ENCODE measurements around the gene STPG2.

GRCh38 chr4:98170035-98170434, 26.8 kb upstream of the STPG2 start:
- TF ChIP-seq EZH2 (IDR thresholded peaks at IDR 0.05; ENCODE audit: borderline replicate concordance, low read depth, low read length, severe bottlenecking) (no peak), CTCF (IDR thresholded peaks at IDR 0.05; ENCODE audit: extremely low read depth in 1 of 2, insufficient read depth in 1 of 2, low read depth in 1 of 2, low read length in 2 of 2) (no peak), POLR2A (IDR thresholded peaks at IDR 0.05; ENCODE audit: low read depth, low read length) (no peak), POLR2AphosphoS5 (IDR thresholded peaks at IDR 0.05; ENCODE audit: insufficient read depth, low read depth, low read length) (no peak), GATA2 (IDR thresholded peaks at IDR 0.05; ENCODE audit: insufficient read depth, insufficient read length, low read depth, low read length) (no peak), JUN (IDR thresholded peaks at IDR 0.05; ENCODE audit: borderline replicate concordance, insufficient read depth, insufficient read length, low read depth) (no peak)

Measured in endothelial cell of umbilical vein (primary cell).